ENCODE measurements around the gene EPS15. TPM values are rescaled to one million over a fixed set of nuclear protein-coding genes. Genes with fewer than 3 reads are reported as not detected.

Gene EPS15
- total RNA-seq, 1 experiment from 2014 or later: 54.4 TPM

DNA sequence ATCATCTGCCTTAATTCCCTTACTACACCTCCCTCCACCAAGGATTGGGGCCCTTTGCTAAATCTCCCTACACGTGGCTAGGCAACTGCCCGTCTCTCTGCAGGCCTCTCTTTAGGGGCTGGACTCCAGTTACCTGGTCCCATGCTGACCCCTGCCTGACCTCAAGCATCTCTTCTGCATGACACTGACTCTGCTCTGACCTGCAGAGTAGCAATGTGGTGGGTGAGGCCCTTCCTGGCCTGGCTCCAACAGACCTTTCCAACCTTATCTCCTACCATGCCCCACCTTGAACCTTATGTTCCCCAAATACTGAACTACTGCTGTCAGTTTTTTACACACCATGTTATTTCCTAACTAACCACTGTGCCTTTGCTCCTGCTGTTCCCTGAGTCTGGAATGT is 45.9 kb upstream of the EPS15 start:
- peak overlapping the region; percentile 94 for H3K27ac ChIP-seq (ENCODE audit: low read length)
- no peak for DNase-seq (ENCODE audit: low read depth, low spot score)
- H3K4me1 ChIP-seq (ENCODE audit: control insufficient read depth, insufficient read depth, low read length): peaks cover 48% of the 10 kb centered on the region
- CTCF ChIA-PET: no interaction called here
- no peaks in the 10 kb centered on the region for H3K36me3 ChIP-seq (ENCODE audit: control insufficient read depth, insufficient read depth, low read length)
- intact Hi-C loops (cut with micrococcal nuclease; ENCODE audit: unreplicated experiment) (no loop called here), in situ Hi-C loops (cut with HindIII; ENCODE audit: low pct_unique_long_range_greater_than_20kb, low sequenced_read_pairs) (no loop called here)
- H3K9me3 ChIP-seq (ENCODE audit: control insufficient read depth, insufficient read depth, low read depth, low read length): no peaks in the 10 kb centered on the region
- ATAC-seq: no peak
- POLR2A ChIA-PET: interaction anchor here (0.6 kb wide), 1 partner anchor 154 kb away, joined by 3 read pairs; no protein-coding TSS in a partner anchor
- H3K4me3 ChIP-seq (ENCODE audit: low read depth in 2 of 2, low read length in 2 of 2): no peak overlapping the region
- TF ChIP-seq REST (IDR thresholded peaks at IDR 0.05; ENCODE audit: insufficient read depth in 1 of 2, low read depth in 2 of 2, low read length in 1 of 2): no peak
- TF ChIP-seq SIN3A (IDR thresholded peaks at IDR 0.05; ENCODE audit: borderline replicate concordance, insufficient read depth, low read depth, low read length): no peak
- no peak for TF ChIP-seq TCF7L2 (IDR thresholded peaks at IDR 0.05; ENCODE audit: low read depth, low read length)
- no peak for TF ChIP-seq POLR2AphosphoS5 (IDR thresholded peaks at IDR 0.05; ENCODE audit: low read depth, low read length)
- TF ChIP-seq, protein P1, sequence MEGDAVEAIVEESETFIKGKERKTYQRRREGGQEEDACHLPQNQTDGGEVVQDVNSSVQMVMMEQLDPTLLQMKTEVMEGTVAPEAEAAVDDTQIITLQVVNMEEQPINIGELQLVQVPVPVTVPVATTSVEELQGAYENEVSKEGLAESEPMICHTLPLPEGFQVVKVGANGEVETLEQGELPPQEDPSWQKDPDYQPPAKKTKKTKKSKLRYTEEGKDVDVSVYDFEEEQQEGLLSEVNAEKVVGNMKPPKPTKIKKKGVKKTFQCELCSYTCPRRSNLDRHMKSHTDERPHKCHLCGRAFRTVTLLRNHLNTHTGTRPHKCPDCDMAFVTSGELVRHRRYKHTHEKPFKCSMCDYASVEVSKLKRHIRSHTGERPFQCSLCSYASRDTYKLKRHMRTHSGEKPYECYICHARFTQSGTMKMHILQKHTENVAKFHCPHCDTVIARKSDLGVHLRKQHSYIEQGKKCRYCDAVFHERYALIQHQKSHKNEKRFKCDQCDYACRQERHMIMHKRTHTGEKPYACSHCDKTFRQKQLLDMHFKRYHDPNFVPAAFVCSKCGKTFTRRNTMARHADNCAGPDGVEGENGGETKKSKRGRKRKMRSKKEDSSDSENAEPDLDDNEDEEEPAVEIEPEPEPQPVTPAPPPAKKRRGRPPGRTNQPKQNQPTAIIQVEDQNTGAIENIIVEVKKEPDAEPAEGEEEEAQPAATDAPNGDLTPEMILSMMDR (IDR thresholded peaks at IDR 0.05): no peak
- no TSS peak for BruUV-seq (replicated peaks)
- H3K27me3 ChIP-seq (ENCODE audit: control insufficient read depth, insufficient read depth, low read length): no peaks in the 10 kb centered on the region

DNA sequence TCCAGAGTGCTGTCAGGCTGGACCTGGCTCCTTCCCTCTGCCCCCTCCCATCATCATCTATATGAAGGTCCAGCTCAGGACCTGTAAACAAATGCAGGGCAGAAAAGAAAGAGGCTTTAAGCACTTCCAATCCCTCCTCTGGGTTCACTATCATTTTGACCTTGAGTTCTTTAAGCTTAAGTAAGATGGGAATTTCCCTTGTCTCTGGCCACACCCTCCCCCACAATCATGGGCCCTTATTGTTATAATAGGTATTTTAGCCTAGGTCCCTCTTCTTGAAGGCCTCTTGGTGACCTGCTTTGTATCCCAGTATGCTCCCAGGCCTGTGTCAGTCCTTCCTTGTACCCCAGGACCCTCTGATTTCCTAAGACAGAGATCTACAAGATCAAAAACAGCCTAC is 45.1 kb upstream of the EPS15 start:
- ATAC-seq (no peak), DNase-seq (ENCODE audit: low read depth, low spot score) (no peak)
- Histone ChIP-seq H3K27ac (ENCODE audit: low read length) (peak overlapping the region; percentile 94), H3K4me1 (ENCODE audit: control insufficient read depth, insufficient read depth, low read length) (peaks cover 49% of the 10 kb centered on the region), H3K9me3 (ENCODE audit: control insufficient read depth, insufficient read depth, low read depth, low read length) (no peaks in the 10 kb centered on the region), H3K4me3 (ENCODE audit: low read depth in 2 of 2, low read length in 2 of 2) (no peak overlapping the region), H3K36me3 (ENCODE audit: control insufficient read depth, insufficient read depth, low read length) (no peaks in the 10 kb centered on the region), H3K27me3 (ENCODE audit: control insufficient read depth, insufficient read depth, low read length) (no peaks in the 10 kb centered on the region)
- ChIA-PET CTCF (no interaction called here), POLR2A (no interaction called here)
- intact Hi-C loops (cut with micrococcal nuclease; ENCODE audit: unreplicated experiment): no loop called here
- no TSS peak for BruUV-seq (replicated peaks)
- no peak for TF ChIP-seq POLR2AphosphoS5 (IDR thresholded peaks at IDR 0.05; ENCODE audit: low read depth, low read length)
- no peak for TF ChIP-seq SIN3A (IDR thresholded peaks at IDR 0.05; ENCODE audit: borderline replicate concordance, insufficient read depth, low read depth, low read length)
- TF ChIP-seq REST (IDR thresholded peaks at IDR 0.05; ENCODE audit: insufficient read depth in 1 of 2, low read depth in 2 of 2, low read length in 1 of 2): no peak
- TF ChIP-seq TCF7L2 (IDR thresholded peaks at IDR 0.05; ENCODE audit: low read depth, low read length): no peak
- TF ChIP-seq, protein P1 (IDR thresholded peaks at IDR 0.05): no peak
- in situ Hi-C loops (cut with HindIII; ENCODE audit: low pct_unique_long_range_greater_than_20kb, low sequenced_read_pairs): no loop called here

All from Panc1 (cell line).